ENCODE results near the gene CPLX4. TPM values are rescaled to one million over a fixed set of nuclear protein-coding genes. Genes with fewer than 3 reads are reported as not detected.

The CPLX4 gene
- total RNA-seq, 4 donors from 2014 or later: not detected

GRCh38 chr18:59328683-59329082 is 10.2 kb upstream of the CPLX4 start:
- no peak for DNase-seq
- no peaks in the 10 kb centered on the region for H3K27me3 ChIP-seq
- intact Hi-C loops (cut with DNase I; ENCODE audit: low total_unique reads): no loop called here
- TF ChIP-seq POLR2A (IDR thresholded peaks at IDR 0.05): no peak
- TF ChIP-seq CTCF (IDR thresholded peaks at IDR 0.05): no peak
- no peaks in the 10 kb centered on the region for H3K4me1 ChIP-seq
- no peak overlapping the region for H3K27ac ChIP-seq
- H3K36me3 ChIP-seq: no peaks in the 10 kb centered on the region
- H3K9me3 ChIP-seq: no peaks in the 10 kb centered on the region
- H3K4me3 ChIP-seq: no peak overlapping the region

GRCh38 chr18:59325965-59326364 is 7.5 kb upstream of the CPLX4 start:
- no peak overlapping the region for H3K27ac ChIP-seq
- H3K36me3 ChIP-seq: no peaks in the 10 kb centered on the region
- no peak for TF ChIP-seq POLR2A (IDR thresholded peaks at IDR 0.05)
- no peak for TF ChIP-seq CTCF (IDR thresholded peaks at IDR 0.05)
- no peak for DNase-seq
- no peaks in the 10 kb centered on the region for H3K4me1 ChIP-seq
- H3K27me3 ChIP-seq: no peaks in the 10 kb centered on the region
- no peaks in the 10 kb centered on the region for H3K9me3 ChIP-seq
- intact Hi-C loops (cut with DNase I; ENCODE audit: low total_unique reads): no loop called here
- H3K4me3 ChIP-seq: no peak overlapping the region

GRCh38 chr18:59324623-59324971 is 6.1 kb upstream of the CPLX4 start:
- intact Hi-C loops (cut with DNase I; ENCODE audit: low total_unique reads): no loop called here
- Histone ChIP-seq H3K27me3 (no peaks in the 10 kb centered on the region), H3K9me3 (no peaks in the 10 kb centered on the region), H3K27ac (no peak overlapping the region), H3K4me3 (no peak overlapping the region), H3K4me1 (no peaks in the 10 kb centered on the region), H3K36me3 (no peaks in the 10 kb centered on the region)
- DNase-seq: no peak
- TF ChIP-seq CTCF (IDR thresholded peaks at IDR 0.05) (no peak), POLR2A (IDR thresholded peaks at IDR 0.05) (no peak)

GRCh38 chr18:59323931-59324622 is 5.6 kb upstream of the CPLX4 start:
- H3K9me3 ChIP-seq: no peaks in the 10 kb centered on the region
- H3K27me3 ChIP-seq: no peaks in the 10 kb centered on the region
- intact Hi-C loops (cut with DNase I; ENCODE audit: low total_unique reads): no loop called here
- H3K36me3 ChIP-seq: no peaks in the 10 kb centered on the region
- no peak for DNase-seq
- H3K4me1 ChIP-seq: no peaks in the 10 kb centered on the region
- H3K27ac ChIP-seq: no peak overlapping the region
- H3K4me3 ChIP-seq: no peak overlapping the region
- TF ChIP-seq CTCF (IDR thresholded peaks at IDR 0.05) (no peak), POLR2A (IDR thresholded peaks at IDR 0.05) (no peak)

GRCh38 chr18:59311631-59312030 is 6.8 kb downstream of the CPLX4 start:
- Histone ChIP-seq H3K4me3 (no peak overlapping the region), H3K4me1 (no peaks in the 10 kb centered on the region), H3K27ac (no peak overlapping the region), H3K9me3 (no peaks in the 10 kb centered on the region), H3K36me3 (no peaks in the 10 kb centered on the region), H3K27me3 (no peaks in the 10 kb centered on the region)
- no peak for DNase-seq
- intact Hi-C loops (cut with DNase I; ENCODE audit: low total_unique reads): no loop called here
- no peak for TF ChIP-seq CTCF (IDR thresholded peaks at IDR 0.05)
- no peak for TF ChIP-seq POLR2A (IDR thresholded peaks at IDR 0.05)
